Naive thymus-derived CD8-positive, alpha-beta T cell (primary cell): ENCODE measurements around the gene SSBP2. TPM values are rescaled to one million over a fixed set of nuclear protein-coding genes. Genes with fewer than 3 reads are reported as not detected.

Experiments used
- ATAC-seq, 2 donors: fragments of 150-1000 bp; cut with Tn5 transposase in 1 of 2; sonication (Bioruptor Pico), chemical (Tn5 transposase) in 1 of 2; 1 replicate in 1 of 2; 2 replicates in 1 of 2; pipeline ENCODE4 v1.10.0; 2021; ENCODE audit warnings: mild to moderate bottlenecking in 2 of 2, moderate library complexity in 2 of 2
- POLR2A ChIA-PET: fragments of 350-600 bp; sonication (Branson Sonifier 250); formaldehyde crosslinking; loops from one replicate; lab custom pipeline; 2021; ENCODE audit warnings: antibody characterized with exemption; lab: Charles Lee
- DNase-seq, 10 donors: peaks; one replicate each; pipeline versions ENCODE4 v3.0.0 to v3.0.0-alpha.2; 2020 to 2022
- H3K27ac Mint-ChIP-seq, 10 donors: one replicate each; pipeline ENCODE4 v1.8.0; 2020 to 2022; ENCODE audit warnings: mild to moderate bottlenecking in 10 of 10, mixed read lengths in 10 of 10, moderate library complexity in 4 of 10, inconsistent platforms in 1 of 10
- H3K27me3 Mint-ChIP-seq, 5 donors: one replicate each; pipeline ENCODE4 v1.8.0; 2021 to 2022; ENCODE audit warnings: mixed read lengths in 5 of 5
- H3K36me3 Mint-ChIP-seq, 3 donors: one replicate each; pipeline ENCODE4 v1.8.0; 2020 to 2022; ENCODE audit warnings: mixed read lengths in 3 of 3, mild to moderate bottlenecking in 2 of 3, inconsistent platforms in 1 of 3
- H3K4me1 Mint-ChIP-seq, 4 donors: one replicate each; pipeline ENCODE4 v1.8.0; 2021 to 2022; ENCODE audit warnings: mixed read lengths in 4 of 4
- H3K4me3 Mint-ChIP-seq, 10 donors: one replicate each; pipeline ENCODE4 v1.8.0; 2020 to 2022; ENCODE audit warnings: mild to moderate bottlenecking in 10 of 10, mixed read lengths in 10 of 10, moderate library complexity in 6 of 10, inconsistent platforms in 1 of 10
- H3K9me3 Mint-ChIP-seq, 9 donors: one replicate each; pipeline ENCODE4 v1.8.0; 2020 to 2022; ENCODE audit warnings: mixed read lengths in 9 of 9, mild to moderate bottlenecking in 3 of 9, inconsistent platforms in 1 of 9, moderate library complexity in 1 of 9
- polyA plus RNA-seq, 3 donors: library from polyadenylated mRNA; unstranded; fragments of 300-500 nt; fragmentation: Illumina TruSeq; gene quantifications; one replicate each; pipeline ENCODE4 v1.2.3, GENCODE V29; 2021
- total RNA-seq, 8 experiments: library from RNA in 2 of 8; stranded (reverse) in 2 of 8; gene quantifications; one replicate each; pipeline ENCODE4 v1.2.3 and lab custom pipeline; 2021 to 2026

The SSBP2 gene
- total and polyA plus RNA-seq, 5 experiments from 2014 or later, result 36.4 to 43.8 (median 40.2) TPM

DNA sequence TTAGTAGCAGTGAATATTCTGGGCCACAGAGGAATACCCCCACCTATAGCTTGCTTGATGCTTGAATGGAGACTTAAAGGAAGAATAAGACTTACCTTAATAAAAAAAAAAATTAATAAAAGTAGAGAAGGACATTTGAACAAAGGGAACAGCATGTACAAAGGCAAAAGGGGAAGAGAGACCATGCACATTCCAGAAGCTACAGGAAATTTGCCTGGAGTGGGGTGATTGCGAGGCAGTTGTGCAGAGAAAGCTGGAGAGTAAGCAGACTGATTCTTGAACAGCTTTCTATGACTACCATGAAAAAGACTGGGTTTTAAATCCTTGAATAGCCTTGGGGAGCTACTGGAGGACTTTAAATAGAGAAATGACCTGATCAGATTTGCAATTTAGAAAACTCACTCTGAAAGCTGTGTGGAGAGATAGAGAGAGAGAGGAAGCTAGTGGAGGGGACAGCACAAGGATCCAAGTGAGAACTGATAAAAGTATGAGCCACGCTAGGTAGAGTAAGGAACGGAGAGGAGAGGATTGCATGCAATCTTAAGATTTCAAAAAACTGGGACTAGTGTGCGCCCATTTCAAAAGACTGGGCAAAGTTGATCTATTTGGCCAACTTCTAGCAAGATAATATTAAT is 12.5 kb upstream of the SSBP2 start:
- no peaks in the 10 kb centered on the region for H3K27me3 Mint-ChIP-seq
- ATAC-seq (no peak), DNase-seq (no peak)
- POLR2A ChIA-PET, result no interaction called here
- no peaks in the 10 kb centered on the region for H3K9me3 Mint-ChIP-seq
- no peak overlapping the region for H3K4me3 Mint-ChIP-seq
- peaks cover 8 to 19% (median 10%) of the 10 kb centered on the region in 4 donors for H3K4me1 Mint-ChIP-seq
- no peaks in the 10 kb centered on the region for H3K36me3 Mint-ChIP-seq
- H3K27ac Mint-ChIP-seq, result no peak overlapping the region

DNA sequence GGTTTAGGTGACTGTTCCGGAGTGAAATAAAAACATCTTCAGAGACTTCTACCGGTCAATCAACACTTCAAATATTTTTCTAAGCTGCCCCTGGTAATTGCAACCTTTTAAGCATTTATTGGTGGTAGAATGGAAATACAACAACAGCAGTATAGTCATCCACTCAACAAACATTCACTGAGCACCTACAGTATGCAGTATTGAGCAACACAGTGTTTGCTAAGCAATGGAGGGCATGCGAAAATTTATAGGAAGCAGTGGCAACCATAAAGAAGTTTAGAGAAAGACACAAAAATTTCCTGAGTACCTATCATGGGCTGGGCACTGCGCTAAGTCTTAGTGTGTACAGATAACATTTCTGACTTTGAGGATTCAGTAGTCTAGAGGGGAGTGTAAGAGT is 12.0 kb upstream of the SSBP2 start:
- Mint-ChIP-seq H3K9me3 (no peaks in the 10 kb centered on the region), H3K27ac (no peak overlapping the region), H3K27me3 (no peaks in the 10 kb centered on the region), H3K4me3 (no peak overlapping the region), H3K36me3 (no peaks in the 10 kb centered on the region), H3K4me1 (peaks cover 9 to 19% (median 10%) of the 10 kb centered on the region in 4 donors)
- DNase-seq, result no peak
- POLR2A ChIA-PET, result no interaction called here
- no peak for ATAC-seq

DNA sequence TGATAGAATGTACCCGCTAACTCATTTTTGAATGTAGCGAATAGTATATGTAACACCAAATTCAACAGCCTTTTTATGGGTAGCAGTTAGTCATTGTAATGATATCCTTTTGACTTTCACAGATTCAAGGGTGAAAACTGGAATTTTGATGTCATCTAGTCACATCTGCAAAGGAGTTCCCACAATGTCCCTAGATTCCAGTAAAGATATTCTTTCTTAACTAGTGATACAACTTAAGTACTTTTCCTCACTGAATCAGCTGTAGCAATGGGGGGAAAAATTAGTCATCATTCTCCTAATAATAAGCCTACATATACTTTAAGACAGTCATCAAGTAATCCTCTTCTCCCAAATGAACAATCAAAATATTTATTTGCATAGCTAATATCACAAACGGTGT is 11.5 kb upstream of the SSBP2 start:
- no peak overlapping the region for H3K27ac Mint-ChIP-seq
- no peaks in the 10 kb centered on the region for H3K36me3 Mint-ChIP-seq
- H3K27me3 Mint-ChIP-seq, result no peaks in the 10 kb centered on the region
- DNase-seq, result no peak
- H3K4me3 Mint-ChIP-seq, result no peak overlapping the region
- POLR2A ChIA-PET, result interaction anchor here (2.2 kb wide), 1 partner anchor 11 kb away, joined by 14 read pairs; the partner anchor contains the start of gene SSBP2
- ATAC-seq, result no peak
- no peaks in the 10 kb centered on the region for H3K9me3 Mint-ChIP-seq
- peaks cover 10 to 19% (median 11%) of the 10 kb centered on the region in 4 donors for H3K4me1 Mint-ChIP-seq

DNA sequence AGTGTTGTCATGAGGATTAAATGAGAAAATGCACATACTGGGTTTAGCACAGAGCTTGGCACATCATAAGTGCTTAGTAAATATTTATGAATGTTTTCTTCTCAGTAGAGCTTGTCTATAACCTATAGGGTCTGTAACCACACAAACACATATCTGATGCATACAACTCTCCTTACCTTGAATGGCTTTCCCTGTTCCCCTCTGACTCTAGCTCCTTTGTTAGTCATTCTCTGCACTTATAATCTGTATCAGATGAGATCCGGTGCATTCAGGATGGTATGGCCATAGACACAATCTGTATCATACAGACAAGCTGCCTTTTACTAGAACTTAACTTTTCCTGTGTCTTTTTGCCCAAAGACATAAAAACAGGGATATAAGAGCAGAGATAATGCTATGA is 11.1 kb upstream of the SSBP2 start:
- Mint-ChIP-seq H3K27ac (no peak overlapping the region), H3K27me3 (no peaks in the 10 kb centered on the region), H3K36me3 (no peaks in the 10 kb centered on the region), H3K9me3 (no peaks in the 10 kb centered on the region), H3K4me1 (peaks cover 10 to 19% (median 11%) of the 10 kb centered on the region in 4 donors), H3K4me3 (no peak overlapping the region)
- no peak for ATAC-seq
- DNase-seq, result no peak
- POLR2A ChIA-PET, result interaction anchor here (2.2 kb wide), 1 partner anchor 11 kb away, joined by 14 read pairs; the partner anchor contains the start of gene SSBP2

DNA sequence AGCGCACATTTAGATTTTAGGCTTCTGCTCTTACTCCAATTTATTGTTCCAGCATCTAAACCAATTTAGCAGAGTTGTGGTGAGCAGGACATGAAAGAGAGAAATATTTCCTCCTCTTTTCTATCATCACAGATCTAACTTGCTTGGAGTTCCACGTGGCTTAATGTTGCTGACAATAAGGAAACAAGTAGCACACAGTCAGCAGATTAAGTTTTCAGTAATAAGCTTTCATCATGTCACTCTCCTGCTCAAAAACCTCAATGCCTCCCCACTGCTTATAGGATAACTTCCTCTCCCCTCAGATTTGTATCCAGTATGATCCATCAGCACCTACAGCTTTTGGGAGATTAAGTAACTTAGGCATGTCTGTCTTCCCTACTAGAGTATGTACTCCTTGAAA is 10.4 kb upstream of the SSBP2 start:
- DNase-seq (no peak), ATAC-seq (no peak)
- Mint-ChIP-seq H3K9me3 (no peaks in the 10 kb centered on the region), H3K27ac (peak overlapping the region in 1 of 10 donors; percentile 26), H3K4me3 (no peak overlapping the region), H3K4me1 (peaks cover 10 to 19% (median 11%) of the 10 kb centered on the region in 4 donors), H3K27me3 (no peaks in the 10 kb centered on the region), H3K36me3 (no peaks in the 10 kb centered on the region)
- POLR2A ChIA-PET, result interaction anchor here (0.6 to 2.2 kb wide), 2 partner anchors 10 to 90 kb away, joined by 4 to 14 read pairs; partner anchors contain the start of gene SSBP2

DNA sequence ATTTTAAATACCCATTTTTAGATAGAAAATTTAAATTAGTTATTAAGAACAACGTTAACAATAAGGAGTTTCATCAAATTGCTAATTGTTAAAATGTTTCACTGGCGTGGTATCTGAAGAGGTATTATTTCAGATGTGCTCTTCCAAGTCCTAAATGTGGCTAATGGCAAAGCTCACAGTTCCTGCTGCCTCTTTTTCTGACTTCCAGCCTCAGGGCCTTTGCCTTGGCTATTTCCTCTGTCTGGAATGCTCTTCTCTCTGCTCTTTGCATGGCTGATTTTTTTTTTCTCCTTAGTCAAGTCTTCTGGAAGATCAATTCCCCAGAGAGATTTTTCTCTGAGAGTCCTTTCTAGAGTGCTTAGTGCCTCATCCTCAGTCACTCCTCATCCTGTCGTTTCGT is 9.6 kb upstream of the SSBP2 start:
- H3K36me3 Mint-ChIP-seq, result no peaks in the 10 kb centered on the region
- H3K4me3 Mint-ChIP-seq, result no peak overlapping the region
- no peaks in the 10 kb centered on the region for H3K27me3 Mint-ChIP-seq
- H3K9me3 Mint-ChIP-seq, result no peaks in the 10 kb centered on the region
- H3K4me1 Mint-ChIP-seq, result peaks cover 10 to 19% (median 11%) of the 10 kb centered on the region in 4 donors
- H3K27ac Mint-ChIP-seq, result peak overlapping the region in 1 of 10 donors; percentile 8
- POLR2A ChIA-PET, result interaction anchor here (2.2 kb wide), 1 partner anchor 9 kb away, joined by 14 read pairs; the partner anchor contains the start of gene SSBP2
- DNase-seq (no peak), ATAC-seq (no peak)

DNA sequence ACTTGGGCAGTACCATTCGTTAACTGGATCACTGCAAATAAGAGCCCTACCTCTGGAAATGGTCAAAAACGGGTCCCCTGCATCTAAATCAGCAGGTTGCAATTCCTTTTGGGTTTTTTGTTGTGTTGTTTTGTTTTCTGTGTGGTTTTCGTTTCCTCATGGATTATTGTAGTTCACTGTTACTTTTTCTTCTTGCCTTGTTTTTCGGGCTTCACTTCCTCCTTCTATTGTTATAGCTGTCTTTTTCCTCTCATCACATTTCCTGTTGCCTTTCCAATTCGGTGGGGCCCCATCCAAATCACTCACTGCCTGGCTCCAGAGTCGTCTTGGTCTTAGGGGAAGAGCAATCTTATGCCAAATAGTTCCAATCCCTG is 8.7 kb upstream of the SSBP2 start:
- Mint-ChIP-seq H3K9me3 (no peaks in the 10 kb centered on the region), H3K36me3 (no peaks in the 10 kb centered on the region), H3K27me3 (no peaks in the 10 kb centered on the region), H3K4me1 (peaks cover 10 to 19% (median 11%) of the 10 kb centered on the region in 4 donors), H3K27ac (no peak overlapping the region), H3K4me3 (peak overlapping the region in 1 of 10 donors; percentile 50)
- DNase-seq, result no peak
- ATAC-seq, result no peak
- POLR2A ChIA-PET, result interaction anchor here (1.0 kb wide), 1 partner anchor 9 kb away, joined by 7 read pairs; the partner anchor contains the start of gene SSBP2

DNA sequence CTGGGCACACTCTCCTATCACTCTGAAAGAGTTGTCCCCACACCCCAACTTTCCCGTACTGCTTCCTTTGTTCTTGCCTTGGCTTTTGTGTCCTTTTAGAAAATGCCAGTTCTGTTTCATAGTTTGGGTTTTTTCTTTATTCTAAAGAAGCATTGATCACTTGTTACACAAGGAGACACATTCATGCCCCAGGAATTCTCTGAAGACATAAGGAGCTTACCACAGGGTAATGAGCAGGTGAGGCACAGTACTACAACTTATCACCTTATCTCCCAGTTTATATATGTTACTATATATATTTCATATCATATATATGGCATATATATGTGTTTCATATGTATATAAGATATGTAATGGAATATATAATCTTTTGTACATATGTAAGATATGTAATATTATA is 6.5 kb upstream of the SSBP2 start:
- POLR2A ChIA-PET, result no interaction called here
- H3K4me3 Mint-ChIP-seq, result no peak overlapping the region
- H3K9me3 Mint-ChIP-seq, result no peaks in the 10 kb centered on the region
- H3K4me1 Mint-ChIP-seq, result peaks cover 12 to 20% (median 13%) of the 10 kb centered on the region in 4 donors
- H3K27ac Mint-ChIP-seq, result no peak overlapping the region
- ATAC-seq (no peak), DNase-seq (no peak)
- no peaks in the 10 kb centered on the region for H3K27me3 Mint-ChIP-seq
- H3K36me3 Mint-ChIP-seq, result no peaks in the 10 kb centered on the region

DNA sequence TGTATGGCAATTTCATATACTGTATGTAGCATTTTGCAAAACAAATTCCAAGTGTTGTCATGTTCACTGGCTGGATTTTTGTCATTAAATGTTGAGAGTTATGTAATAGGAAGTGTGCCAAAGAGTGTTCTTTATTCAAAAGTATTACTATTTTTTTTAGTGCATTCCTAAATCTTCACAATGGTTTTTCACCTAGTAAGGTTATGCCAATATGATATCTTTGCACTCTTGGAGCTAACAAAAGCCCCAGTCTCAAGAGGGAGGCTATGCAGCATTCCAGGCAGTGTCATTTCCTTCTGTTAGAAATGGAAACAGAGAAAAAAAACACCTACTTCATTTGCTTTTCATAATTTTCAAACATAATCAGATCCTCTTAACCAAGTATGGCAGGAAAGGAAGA is 5.1 kb upstream of the SSBP2 start:
- Mint-ChIP-seq H3K27me3 (no peaks in the 10 kb centered on the region), H3K9me3 (peaks cover 0 to under 1% (median 0%) of the 10 kb centered on the region in 9 donors)

DNA sequence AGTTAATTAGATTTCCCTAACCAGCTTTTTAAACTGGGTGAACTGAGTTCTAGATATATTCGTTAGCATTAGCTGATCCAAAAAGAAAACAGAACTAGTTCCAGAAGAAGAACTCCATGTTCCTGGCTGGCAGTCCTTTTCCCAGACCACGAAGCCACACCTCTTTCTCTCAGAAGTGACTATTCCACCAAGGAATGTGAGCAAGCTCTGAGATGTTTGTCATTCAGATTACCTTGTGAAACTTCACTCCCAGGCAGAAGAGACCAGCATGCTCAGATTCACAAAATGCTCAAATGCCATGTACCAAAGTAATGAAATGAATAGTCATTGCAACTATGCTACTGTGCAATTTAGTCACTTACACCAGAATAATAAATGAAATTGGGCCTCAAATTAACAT is 4.4 kb upstream of the SSBP2 start:
- ATAC-seq (no peak), DNase-seq (no peak)
- Mint-ChIP-seq H3K9me3 (peaks cover 0 to 3% (median 0%) of the 10 kb centered on the region in 9 donors), H3K4me3 (no peak overlapping the region), H3K27ac (no peak overlapping the region), H3K4me1 (peaks cover 13 to 18% (median 15%) of the 10 kb centered on the region in 4 donors), H3K27me3 (no peaks in the 10 kb centered on the region), H3K36me3 (no peaks in the 10 kb centered on the region)
- POLR2A ChIA-PET, result no interaction called here

More for the DNA sequence above, 5.1 kb upstream of the SSBP2 start:
- ATAC-seq (no peak), DNase-seq (no peak)
- H3K36me3 Mint-ChIP-seq, result no peaks in the 10 kb centered on the region
- no peak overlapping the region for H3K4me3 Mint-ChIP-seq
- POLR2A ChIA-PET, result no interaction called here
- peaks cover 16 to 19% (median 19%) of the 10 kb centered on the region in 4 donors for H3K4me1 Mint-ChIP-seq
- no peak overlapping the region for H3K27ac Mint-ChIP-seq

DNA sequence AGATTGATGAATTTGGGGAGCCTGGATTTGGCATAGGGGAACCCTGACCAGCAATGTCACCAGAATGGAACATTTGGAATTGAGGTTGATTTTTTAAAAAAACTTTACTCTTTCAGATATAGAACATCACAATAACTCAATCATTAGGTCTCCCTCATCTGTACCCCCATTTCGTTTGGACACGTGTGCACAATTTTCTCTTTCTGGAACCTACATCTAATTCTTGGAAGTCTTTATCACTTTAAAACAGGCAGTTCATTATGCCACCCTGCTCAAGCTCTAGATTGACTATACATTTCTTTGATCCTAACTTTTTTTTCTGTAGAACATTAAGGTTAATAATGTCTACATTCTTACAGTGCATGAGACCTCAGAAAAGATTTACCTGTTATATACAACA is 3.7 kb upstream of the SSBP2 start:
- Mint-ChIP-seq H3K27ac (no peak overlapping the region), H3K9me3 (peaks cover 0 to 3% (median 0%) of the 10 kb centered on the region in 9 donors), H3K4me3 (no peak overlapping the region), H3K36me3 (no peaks in the 10 kb centered on the region), H3K27me3 (no peaks in the 10 kb centered on the region), H3K4me1 (peaks cover 11 to 15% (median 13%) of the 10 kb centered on the region in 4 donors)
- DNase-seq (no peak), ATAC-seq (no peak)
- POLR2A ChIA-PET, result interaction anchor here (0.8 kb wide), 1 partner anchor 439 kb away, joined by 3 read pairs; no protein-coding TSS in a partner anchor

DNA sequence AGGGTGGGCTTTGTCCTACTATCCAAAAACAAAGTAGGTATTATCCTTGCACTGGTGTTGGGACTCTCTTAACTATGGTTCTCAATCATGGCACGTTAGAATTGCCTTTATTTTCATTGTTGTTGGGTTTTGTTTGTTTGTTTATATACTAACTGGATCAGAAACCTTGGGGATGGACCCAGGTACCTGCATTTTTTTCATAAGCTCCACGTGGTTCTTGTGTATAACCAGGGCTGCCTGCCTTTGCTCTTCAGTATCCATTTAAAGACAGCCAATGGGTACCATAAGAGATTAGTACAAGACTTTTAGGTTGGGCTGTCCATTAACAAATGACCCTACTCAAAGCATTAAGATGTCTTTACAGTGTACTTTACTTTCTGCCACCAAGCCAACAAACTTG is 2.5 kb upstream of the SSBP2 start:
- peak overlapping the region in 5 of 10 donors; percentile 9 to 41 (median 15) for H3K4me3 Mint-ChIP-seq
- no peaks in the 10 kb centered on the region for H3K36me3 Mint-ChIP-seq
- POLR2A ChIA-PET, result interaction anchor here (0.6 kb wide), 1 partner anchor 218 kb away, joined by 3 read pairs; the partner anchor contains the start of gene ATG10
- H3K4me1 Mint-ChIP-seq, result peaks cover 12 to 21% (median 19%) of the 10 kb centered on the region in 4 donors
- no peaks in the 10 kb centered on the region for H3K27me3 Mint-ChIP-seq
- H3K9me3 Mint-ChIP-seq, result peaks cover 0 to 3% (median 0%) of the 10 kb centered on the region in 9 donors
- ATAC-seq, result no peak
- no peak for DNase-seq
- H3K27ac Mint-ChIP-seq, result peak overlapping the region in 3 of 10 donors; percentile 42 to 63 (median 58)

DNA sequence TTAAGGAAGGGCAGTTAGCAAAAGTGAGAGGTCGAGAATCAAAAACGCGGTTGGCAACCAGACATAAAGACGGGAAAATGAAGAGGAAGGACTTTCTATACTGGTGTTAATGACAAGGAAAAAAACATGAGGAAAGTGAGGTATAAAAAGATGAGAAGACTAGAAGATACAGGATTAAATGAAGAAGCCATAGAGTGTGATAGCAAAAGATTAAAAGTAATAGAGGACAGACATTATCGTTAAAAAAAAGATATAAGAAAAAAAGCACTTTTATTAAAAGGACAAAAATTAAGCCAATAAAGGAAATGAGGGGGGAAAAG is 1.7 kb upstream of the SSBP2 start:
- Mint-ChIP-seq H3K27ac (peak overlapping the region in 6 of 10 donors; percentile 15 to 96 (median 66)), H3K4me1 (peaks cover 10 to 29% (median 26%) of the 10 kb centered on the region in 4 donors), H3K9me3 (peaks cover 0 to 3% (median 0%) of the 10 kb centered on the region in 9 donors), H3K36me3 (no peaks in the 10 kb centered on the region), H3K27me3 (no peaks in the 10 kb centered on the region), H3K4me3 (peak overlapping the region in 9 of 10 donors; percentile 15 to 99 (median 78))
- POLR2A ChIA-PET, result interaction anchor here (4.3 kb wide), 1 partner anchor 98 kb away, joined by 190 read pairs; no protein-coding TSS in a partner anchor
- DNase-seq (no peak), ATAC-seq (no peak)
